Activated naive CD4-positive, alpha-beta T cell treated with anti-CD3 and anti-CD28 coated beads, Interleukin-2, amount 50 U/mL, for 72 hours (primary cell): ENCODE data around the gene PDCD7. TPM values are rescaled to one million over a fixed set of nuclear protein-coding genes. Genes with fewer than 3 reads are reported as not detected.
"Not testable (repeated sequence)": the region's sequence is repeated elsewhere in the genome, so short reads cannot be mapped to it uniquely, and the experiment has no call there.

Source experiments
- ATAC-seq, 2 donors: fragments of 150-1000 bp; cut with Tn5 transposase; 2 replicates each; pipeline ENCODE4 v1.10.0; 2021; ENCODE audit warnings: mild to moderate bottlenecking in 2 of 2, moderate library complexity in 2 of 2
- DNase-seq, 2 donors: peaks; one replicate each; pipeline ENCODE4 v3.0.0; 2021 to 2022; ENCODE audit warnings: low spot score in 2 of 2
- H3K27ac Mint-ChIP-seq, 2 donors: one replicate each; pipeline ENCODE4 v1.8.0; 2022; ENCODE audit warnings: mild to moderate bottlenecking in 2 of 2, mixed read lengths in 2 of 2
- H3K36me3 Mint-ChIP-seq, 2 donors: one replicate each; pipeline ENCODE4 v1.8.0; 2022; ENCODE audit warnings: mixed read lengths in 2 of 2
- H3K9me3 Mint-ChIP-seq, 2 donors: one replicate each; pipeline ENCODE4 v1.8.0; 2022; ENCODE audit warnings: mixed read lengths in 2 of 2
- total RNA-seq, 2 donors: library from RNA; stranded (reverse); gene quantifications; one replicate each; pipeline ENCODE4 v1.2.3, GENCODE V29; 2022

PDCD7 gene
- total RNA-seq, 2 donors from 2014 or later, result 34.2 to 36.6 TPM

- not testable (repeated sequence) for H3K27ac Mint-ChIP-seq, H3K9me3 Mint-ChIP-seq, ATAC-seq, DNase-seq
- peaks cover 4 to 19% of the 10 kb centered on the region in 2 donors for H3K36me3 Mint-ChIP-seq
Observed at GRCh38 chr15:65138631-65139030, 5.0 kb upstream of the PDCD7 start.

DNA sequence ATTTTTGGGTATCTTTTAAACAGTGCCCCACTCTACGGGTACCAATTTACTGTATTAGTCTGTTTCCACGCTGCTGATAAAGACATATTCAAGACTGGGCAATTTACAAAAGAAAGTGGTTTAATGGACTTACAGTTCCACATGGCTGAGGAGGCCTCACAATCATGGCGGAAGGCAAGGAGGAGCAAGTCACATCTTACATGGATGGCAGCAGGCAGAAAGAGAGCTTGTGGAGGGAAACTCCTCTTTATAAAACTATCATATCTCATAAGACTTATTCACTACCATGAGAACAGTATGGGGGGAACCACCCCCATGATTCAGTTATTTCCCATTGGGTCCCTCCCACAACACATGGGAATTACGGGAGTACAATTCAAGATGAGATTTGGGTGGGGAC, 4.3 kb upstream of the PDCD7 start:
- ATAC-seq, H3K9me3 Mint-ChIP-seq, DNase-seq, H3K27ac Mint-ChIP-seq: not testable (repeated sequence)
- H3K36me3 Mint-ChIP-seq, result peaks cover 7 to 22% of the 10 kb centered on the region in 2 donors

DNA sequence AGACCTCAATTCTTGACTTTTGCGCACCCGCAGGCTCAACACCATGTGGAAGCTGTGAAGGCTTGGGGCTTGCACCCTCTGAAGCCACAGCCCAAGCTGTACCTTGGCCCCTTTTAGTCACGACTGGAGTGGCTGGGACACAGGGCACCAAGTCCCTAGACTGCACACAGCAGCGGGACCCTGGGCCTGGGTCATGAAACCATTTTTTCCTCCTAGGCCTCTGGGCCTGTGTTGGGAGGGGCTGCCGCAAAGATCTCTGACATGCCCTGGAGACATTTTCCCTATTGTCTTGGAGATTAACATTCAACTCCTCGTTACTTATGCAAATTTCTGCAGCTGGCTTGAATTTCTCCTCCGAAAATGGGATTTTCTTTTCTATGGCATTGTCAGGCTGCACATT, 3.5 kb upstream of the PDCD7 start:
- ATAC-seq, H3K27ac Mint-ChIP-seq, DNase-seq, H3K9me3 Mint-ChIP-seq: not testable (repeated sequence)
- peaks cover 7 to 22% of the 10 kb centered on the region in 2 donors for H3K36me3 Mint-ChIP-seq

GRCh38 chr15:65134538-65134937, 930 bp upstream of the PDCD7 start:
- H3K27ac Mint-ChIP-seq, result peak overlapping the region; percentile 90 to 97
- peaks cover 6 to 8% of the 10 kb centered on the region in 2 donors for H3K9me3 Mint-ChIP-seq
- H3K36me3 Mint-ChIP-seq, result peaks cover 7 to 22% of the 10 kb centered on the region in 2 donors
- ATAC-seq (no peak), DNase-seq (no peak)

GRCh38 chr15:65132878-65133547, 595 bp downstream of the PDCD7 start:
- ATAC-seq, result peak; percentile 50 to 53
- peak; percentile 27 to 57 for DNase-seq
- Mint-ChIP-seq H3K36me3 (peaks cover 7 to 21% of the 10 kb centered on the region in 2 donors), H3K9me3 (peaks cover 6 to 8% of the 10 kb centered on the region in 2 donors), H3K27ac (peak overlapping the region; percentile 90 to 92)

DNA sequence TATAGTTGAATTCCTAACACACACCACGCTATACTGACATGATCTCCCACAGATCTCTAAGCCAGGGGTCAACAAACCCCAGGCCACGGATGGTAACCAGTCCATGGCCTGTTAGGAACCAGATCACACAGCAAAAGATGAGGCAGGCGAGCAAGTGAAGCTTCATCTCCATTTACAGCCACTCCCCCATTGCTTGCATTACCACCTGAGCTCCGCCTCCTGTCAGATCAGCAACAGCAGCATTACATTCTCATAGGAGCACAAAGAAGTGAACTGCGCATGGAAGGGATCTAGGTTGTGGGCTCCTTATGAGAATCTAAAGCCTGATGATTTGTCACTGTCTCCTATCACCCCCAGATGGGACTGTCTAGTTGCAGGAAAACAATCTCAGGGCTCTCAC, 2.7 kb downstream of the PDCD7 start:
- DNase-seq (no peak), ATAC-seq (no peak)
- peaks cover 12% of the 10 kb centered on the region in 2 donors for H3K36me3 Mint-ChIP-seq
- no peak overlapping the region for H3K27ac Mint-ChIP-seq
- peaks cover 0 to 2% of the 10 kb centered on the region in 2 donors for H3K9me3 Mint-ChIP-seq

DNA sequence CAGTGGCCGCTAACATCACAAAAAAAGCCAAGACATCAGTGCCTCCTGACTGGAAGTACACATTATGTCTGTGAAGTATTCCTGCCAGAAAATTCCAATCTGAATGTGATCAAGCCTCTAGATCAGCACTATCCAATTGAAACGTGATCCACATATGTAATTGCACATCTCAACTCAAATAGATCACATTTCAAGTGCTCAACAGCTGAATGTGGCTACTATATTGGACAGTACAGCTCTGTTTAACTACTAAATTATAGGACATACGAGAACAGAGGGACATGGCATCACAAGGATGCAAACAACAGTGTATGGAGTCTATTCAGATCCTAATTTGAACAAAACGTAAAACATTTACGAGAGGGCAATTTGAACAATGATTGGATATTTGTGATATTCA, 18.1 kb downstream of the PDCD7 start:
- H3K9me3 Mint-ChIP-seq, result no peaks in the 10 kb centered on the region
- no peak for ATAC-seq
- peaks cover 0 to 13% of the 10 kb centered on the region in 2 donors for H3K36me3 Mint-ChIP-seq
- no peak for DNase-seq
- no peak overlapping the region for H3K27ac Mint-ChIP-seq

- DNase-seq (no peak), ATAC-seq (no peak)
- peak within 1 kb of the TSS in 1 of 2 donors; percentile 56 for H3K27ac Mint-ChIP-seq
- peaks cover 0 to 13% of the 10 kb centered on the region in 2 donors for H3K36me3 Mint-ChIP-seq
- no peaks in the 10 kb centered on the region for H3K9me3 Mint-ChIP-seq
Observed at GRCh38 chr15:65115086-65115485, 18.5 kb downstream of the PDCD7 start, which contains the start of gene UBAP1L. Gene UBAP1L (minus strand): TSS chr15:65115200. CDS start chr15:65106215, 8,985 bp downstream.

GRCh38 chr15:65110676-65111292, 22.8 kb downstream of the PDCD7 start:
- DNase-seq (peak in 1 of 2 donors; percentile 18), ATAC-seq (no peak)
- Mint-ChIP-seq H3K9me3 (no peaks in the 10 kb centered on the region), H3K36me3 (no peaks in the 10 kb centered on the region), H3K27ac (peak overlapping the region in 1 of 2 donors; percentile 9)

- DNase-seq, result peak in 1 of 2 donors; percentile 48
- no peaks in the 10 kb centered on the region for H3K9me3 Mint-ChIP-seq
- peak overlapping the region; percentile 63 to 70 for H3K27ac Mint-ChIP-seq
- peak in 1 of 2 donors; percentile 26 for ATAC-seq
- H3K36me3 Mint-ChIP-seq, result peaks cover 0 to 7% of the 10 kb centered on the region in 2 donors
Observed at GRCh38 chr15:65106011-65106590, 27.5 kb downstream of the PDCD7 start.

GRCh38 chr15:65105038-65105437, 28.6 kb downstream of the PDCD7 start:
- DNase-seq, result no peak
- ATAC-seq, result no peak
- peaks cover 0 to 7% of the 10 kb centered on the region in 2 donors for H3K36me3 Mint-ChIP-seq

DNA sequence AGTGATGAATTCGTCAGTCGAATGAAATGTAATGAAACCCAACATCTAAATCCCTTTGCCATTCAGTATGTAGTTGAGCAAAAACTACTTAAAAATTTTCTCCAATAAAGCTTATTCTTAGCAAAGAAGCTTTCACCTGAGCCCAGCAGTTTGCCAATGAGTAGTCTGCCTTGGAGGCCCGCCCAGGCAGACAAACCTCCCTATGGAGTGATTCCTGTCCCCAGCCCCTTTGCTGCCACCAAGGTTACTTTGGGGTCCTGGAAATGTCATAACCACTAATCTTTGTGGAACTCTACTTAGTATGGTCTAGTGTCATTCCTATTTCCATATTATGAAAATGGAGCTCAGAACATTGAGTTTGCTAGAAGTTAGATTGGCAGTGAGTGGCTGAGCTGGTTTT, 30.7 kb downstream of the PDCD7 start:
- ATAC-seq (no peak), DNase-seq (no peak)
- peaks cover 0 to 7% of the 10 kb centered on the region in 2 donors for H3K36me3 Mint-ChIP-seq
- H3K27ac Mint-ChIP-seq, result peak overlapping the region in 1 of 2 donors; percentile 4
- no peaks in the 10 kb centered on the region for H3K9me3 Mint-ChIP-seq

More at GRCh38 chr15:65105038-65105437, 28.6 kb downstream of the PDCD7 start:
- H3K27ac Mint-ChIP-seq, result no peak overlapping the region
- H3K9me3 Mint-ChIP-seq, result no peaks in the 10 kb centered on the region

GRCh38 chr15:65101891-65102708, 31.5 kb downstream of the PDCD7 start:
- peak overlapping the region in 1 of 2 donors; percentile 6 for H3K27ac Mint-ChIP-seq
- peaks cover 0 to 7% of the 10 kb centered on the region in 2 donors for H3K36me3 Mint-ChIP-seq
- ATAC-seq (no peak), DNase-seq (peak in 1 of 2 donors; percentile 44)
- H3K9me3 Mint-ChIP-seq, result no peaks in the 10 kb centered on the region

DNA sequence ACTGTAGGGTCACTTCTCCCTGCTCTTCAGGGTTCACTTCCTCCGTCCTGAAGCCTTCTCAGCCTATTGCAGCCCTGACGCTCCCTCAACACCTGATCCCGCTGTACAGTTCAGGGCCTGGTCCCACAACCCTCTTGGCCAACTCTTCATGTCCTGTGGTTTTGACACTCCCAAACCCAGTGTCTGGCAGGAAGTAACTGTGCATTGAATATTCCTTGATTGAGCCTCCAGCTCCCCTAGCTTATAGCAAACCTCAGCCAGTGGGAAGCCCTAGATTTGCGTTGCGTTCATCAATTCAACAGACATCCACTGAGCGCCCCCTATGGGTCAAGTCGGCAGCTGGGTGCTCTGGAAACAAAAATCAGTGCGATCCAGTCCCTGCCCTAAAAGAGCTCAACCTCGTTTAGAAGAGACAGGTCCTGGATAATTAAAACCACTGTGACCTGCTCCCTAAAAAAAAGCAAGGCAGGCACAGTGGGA, 32.2 kb downstream of the PDCD7 start:
- Mint-ChIP-seq H3K36me3 (peaks cover 0 to 7% of the 10 kb centered on the region in 2 donors), H3K9me3 (no peaks in the 10 kb centered on the region), H3K27ac (peak overlapping the region in 1 of 2 donors; percentile 6)
- ATAC-seq (peak in 1 of 2 donors; percentile 38), DNase-seq (peak; percentile 40 to 75)

- Mint-ChIP-seq H3K36me3 (peaks cover 0 to 7% of the 10 kb centered on the region in 2 donors), H3K27ac (peak overlapping the region in 1 of 2 donors; percentile 82), H3K9me3 (no peaks in the 10 kb centered on the region)
- no peak for ATAC-seq
- peak in 1 of 2 donors; percentile 28 for DNase-seq
Observed at GRCh38 chr15:65100442-65100841, 33.2 kb downstream of the PDCD7 start.

DNA sequence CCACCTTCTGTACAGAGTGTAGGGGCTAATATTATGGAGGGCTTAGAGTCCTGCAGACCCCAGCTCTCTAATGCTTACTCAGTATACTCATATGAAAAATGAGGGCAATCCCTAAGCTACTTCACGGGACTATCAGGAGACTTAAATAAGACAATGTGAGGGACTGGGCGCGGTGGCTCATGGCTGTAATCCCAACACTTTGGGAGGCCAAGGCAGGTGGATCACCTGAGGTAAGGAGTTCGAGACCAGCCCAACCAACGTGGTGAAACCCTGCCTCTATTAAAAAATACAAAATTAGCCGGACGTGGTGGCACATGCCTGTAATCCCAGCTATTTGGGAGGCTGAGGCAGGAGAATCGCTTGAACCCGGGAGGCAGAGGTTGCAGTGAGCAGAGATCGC, 33.8 kb downstream of the PDCD7 start:
- not testable (repeated sequence) for DNase-seq, H3K36me3 Mint-ChIP-seq, H3K27ac Mint-ChIP-seq, ATAC-seq, H3K9me3 Mint-ChIP-seq
